ENCODE measurements around the gene WASF3. TPM values are rescaled to one million over a fixed set of nuclear protein-coding genes. Genes with fewer than 3 reads are reported as not detected.

WASF3 gene
- polyA plus RNA-seq, 6 donors from 2014 or later, result 0.13 TPM; not detected in 5

GRCh38 chr13:26727633-26728032, 170.2 kb downstream of the WASF3 start:
- no peaks in the 10 kb centered on the region for H3K4me1 Mint-ChIP-seq
- DNase-seq, result no peak
- H3K27ac Mint-ChIP-seq, result no peak overlapping the region
- H3K27me3 Mint-ChIP-seq, result peaks cover 0 to 20% (median 8%) of the 10 kb centered on the region in 3 donors
- H3K36me3 Mint-ChIP-seq, result no peaks in the 10 kb centered on the region
- peaks cover 0 to 8% (median 0%) of the 10 kb centered on the region in 7 donors for H3K9me3 Mint-ChIP-seq
- no peak for ATAC-seq (ENCODE audit: low read depth in 2 of 2)
- H3K4me3 Mint-ChIP-seq, result no peak overlapping the region

- Mint-ChIP-seq H3K36me3 (peaks cover 4 to 10% of the 10 kb centered on the region in 2 donors), H3K27me3 (peaks cover 15 to 26% (median 19%) of the 10 kb centered on the region in 3 donors), H3K9me3 (peaks cover 10 to 35% (median 30%) of the 10 kb centered on the region in 7 donors), H3K4me1 (no peaks in the 10 kb centered on the region), H3K4me3 (no peak overlapping the region), H3K27ac (no peak overlapping the region)
- DNase-seq (no peak), ATAC-seq (ENCODE audit: low read depth in 2 of 2) (no peak)
Observed at GRCh38 chr13:26735677-26736076, 178.2 kb downstream of the WASF3 start.

Other genes starting within 250 kb of the WASF3 start
- gene GPR12, start 203.1 kb downstream of the WASF3 start, polyA plus RNA-seq (ENCODE audit: low read depth in 6 of 6), result under 1 TPM in 1 of 6 donors, not detected in 5; 0.11 TPM